IPS-15b (cell line): ENCODE data around the gene VPS25.
"Not testable (repeated sequence)": the region's sequence is repeated elsewhere in the genome, so short reads cannot be mapped to it uniquely, and the experiment has no call there.

ENCODE experiments used
- H3K27me3 ChIP-seq: one replicate; pipeline ENCODE4 v1.6.1; 2013; ENCODE audit warnings: low read length; ENCODE audit not compliant: control insufficient read depth, insufficient read depth
- H3K36me3 ChIP-seq: one replicate; pipeline ENCODE4 v1.6.1; 2013; ENCODE audit warnings: low read length; ENCODE audit not compliant: control insufficient read depth, insufficient read depth
- H3K4me1 ChIP-seq: one replicate; pipeline ENCODE4 v1.6.1; 2013; ENCODE audit warnings: mild to moderate bottlenecking, low read length; ENCODE audit not compliant: control insufficient read depth, insufficient read depth
- H3K4me3 ChIP-seq: one replicate; pipeline ENCODE4 v1.5.1; 2013; ENCODE audit warnings: low read depth, low read length
- H3K9ac ChIP-seq: one replicate; pipeline ENCODE4 v1.6.1; 2013; ENCODE audit warnings: low read depth, mild to moderate bottlenecking, low read length
- H3K9me3 ChIP-seq: one replicate; pipeline ENCODE4 v1.6.1; 2013; ENCODE audit warnings: mild to moderate bottlenecking, low read length; ENCODE audit not compliant: control insufficient read depth, insufficient read depth

Gene VPS25

GRCh38 chr17:42773290-42774035 is at the start of gene VPS25:
VPS25 (plus strand) TSS chr17:42773449; CDS start chr17:42773476, 27 bp downstream.
- Histone ChIP-seq H3K9ac (peak within 1 kb of the TSS; percentile 97), H3K9me3 (no peaks in the 10 kb centered on the region), H3K27me3 (no peaks in the 10 kb centered on the region), H3K4me1 (no peaks in the 10 kb centered on the region), H3K4me3 (peak within 1 kb of the TSS; percentile 98), H3K36me3 (peaks cover 4% of the 10 kb centered on the region)

DNA sequence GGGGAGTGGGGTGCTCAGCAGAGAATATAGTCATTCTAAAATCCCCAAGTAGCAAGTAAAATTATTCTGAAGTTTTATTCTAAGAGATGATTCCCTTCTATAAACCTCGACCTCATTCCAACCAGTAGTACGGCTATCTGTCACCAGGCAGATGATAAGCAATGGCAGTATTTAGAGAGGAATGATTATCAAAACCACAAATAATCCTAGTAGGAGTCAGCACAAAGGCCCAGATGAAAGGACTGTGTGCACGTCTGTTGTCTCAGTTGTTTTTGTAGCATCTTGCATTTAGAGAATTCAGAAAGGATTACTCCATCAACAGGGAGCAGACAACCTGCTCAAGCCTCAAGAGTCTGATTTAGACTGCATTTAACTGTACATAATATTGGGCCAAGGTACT is 49.6 kb upstream of the VPS25 start:
- Histone ChIP-seq H3K4me3 (no peak overlapping the region), H3K9me3 (no peaks in the 10 kb centered on the region), H3K36me3 (peaks cover 15% of the 10 kb centered on the region), H3K27me3 (no peaks in the 10 kb centered on the region), H3K9ac (no peak overlapping the region), H3K4me1 (no peaks in the 10 kb centered on the region)

DNA sequence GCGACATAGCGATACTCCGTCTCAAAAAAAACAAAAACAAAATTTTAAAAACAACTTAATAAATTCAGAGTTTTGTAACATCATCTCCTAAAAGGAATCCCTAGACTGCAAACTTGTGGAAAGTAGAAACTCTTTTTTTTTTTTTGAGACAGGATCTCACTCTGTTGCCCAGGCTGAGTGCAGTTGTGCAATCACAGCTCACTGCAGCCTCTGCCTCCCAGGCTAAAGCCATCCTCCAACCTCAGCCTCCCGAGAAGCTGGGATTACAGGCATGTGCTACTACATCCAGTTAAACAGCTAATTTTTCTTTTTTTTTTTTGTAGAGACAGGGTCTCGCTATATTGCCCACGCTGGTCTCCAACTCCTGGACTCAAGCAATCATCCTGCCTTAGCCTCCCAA is 48.1 kb upstream of the VPS25 start:
- no peaks in the 10 kb centered on the region for H3K4me1 ChIP-seq
- H3K9ac ChIP-seq, result no peak overlapping the region
- no peak overlapping the region for H3K4me3 ChIP-seq
- peaks cover 12% of the 10 kb centered on the region for H3K36me3 ChIP-seq
- no peaks in the 10 kb centered on the region for H3K9me3 ChIP-seq
- H3K27me3 ChIP-seq, result no peaks in the 10 kb centered on the region

DNA sequence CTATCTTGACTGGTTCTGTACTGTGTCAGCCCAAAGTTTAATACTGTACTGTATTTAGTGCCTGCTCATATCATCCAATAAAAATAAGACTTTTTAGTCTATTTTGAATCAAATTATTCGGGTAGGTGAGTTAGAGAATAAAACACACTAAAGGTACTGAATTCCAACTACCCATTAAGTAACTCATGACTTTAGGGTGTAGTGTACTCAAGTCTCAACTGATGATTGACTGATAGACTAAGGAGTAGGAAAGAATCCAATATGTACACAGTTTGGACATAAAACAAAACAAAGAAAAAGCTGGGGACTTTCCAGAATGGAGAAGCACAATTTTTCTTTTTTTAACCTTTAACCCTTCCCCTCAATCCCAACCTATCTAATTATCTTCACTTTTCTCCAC is 32.5 kb upstream of the VPS25 start:
- Histone ChIP-seq H3K9me3 (no peaks in the 10 kb centered on the region), H3K4me3 (no peak overlapping the region), H3K27me3 (peaks cover 7% of the 10 kb centered on the region), H3K9ac (no peak overlapping the region), H3K4me1 (peaks cover 11% of the 10 kb centered on the region), H3K36me3 (no peaks in the 10 kb centered on the region)

DNA sequence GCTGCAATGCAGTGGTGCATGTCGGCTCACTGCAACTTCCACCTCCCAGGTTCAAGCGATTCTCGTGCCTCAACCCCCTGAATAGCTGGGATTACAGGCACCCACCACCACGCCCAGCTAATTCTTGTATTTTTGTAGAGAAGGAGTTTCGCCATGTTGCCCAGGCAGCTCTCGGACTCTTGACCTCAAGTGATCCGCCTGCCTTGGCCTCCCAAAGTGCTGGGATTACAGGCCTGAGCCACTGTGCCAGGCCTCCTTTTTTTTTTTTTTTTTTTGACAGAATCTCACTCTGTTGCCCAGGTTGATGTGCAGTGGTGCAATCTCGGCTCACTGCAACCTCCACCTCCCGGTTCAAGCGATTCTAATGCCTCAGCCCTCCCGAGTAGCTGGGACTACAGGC is 30.3 kb upstream of the VPS25 start:
- H3K36me3 ChIP-seq, H3K9ac ChIP-seq: not testable (repeated sequence)
- H3K4me1 ChIP-seq, result peaks cover 11% of the 10 kb centered on the region

GRCh38 chr17:42743595-42744282 is 29.5 kb upstream of the VPS25 start:
- Histone ChIP-seq H3K4me3 (peak overlapping the region; percentile 91), H3K9ac (peak overlapping the region; percentile 66), H3K9me3 (no peaks in the 10 kb centered on the region), H3K4me1 (peaks cover 13% of the 10 kb centered on the region), H3K27me3 (peaks cover 16% of the 10 kb centered on the region), H3K36me3 (no peaks in the 10 kb centered on the region)

More for the DNA sequence above, 30.3 kb upstream of the VPS25 start:
- H3K4me3 ChIP-seq, H3K9me3 ChIP-seq: not testable (repeated sequence)
- peaks cover 16% of the 10 kb centered on the region for H3K27me3 ChIP-seq

GRCh38 chr17:42744283-42744805 is 28.9 kb upstream of the VPS25 start:
- peaks cover 19% of the 10 kb centered on the region for H3K4me1 ChIP-seq
- no peaks in the 10 kb centered on the region for H3K9me3 ChIP-seq
- H3K9ac ChIP-seq, result peak overlapping the region; percentile 66
- H3K4me3 ChIP-seq, result peak overlapping the region; percentile 91
- no peaks in the 10 kb centered on the region for H3K36me3 ChIP-seq
- H3K27me3 ChIP-seq, result peaks cover 16% of the 10 kb centered on the region

- H3K36me3 ChIP-seq, result no peaks in the 10 kb centered on the region
- peaks cover 21% of the 10 kb centered on the region for H3K4me1 ChIP-seq
- peak within 1 kb of the TSS; percentile 66 for H3K9ac ChIP-seq
- H3K9me3 ChIP-seq, result no peaks in the 10 kb centered on the region
- H3K27me3 ChIP-seq, result peaks cover 16% of the 10 kb centered on the region
- peak within 1 kb of the TSS; percentile 91 for H3K4me3 ChIP-seq
Measured at GRCh38 chr17:42744806-42745617, 28.2 kb upstream of the VPS25 start, which contains the start of gene EZH1. EZH1 (minus strand) TSS chr17:42745040; CDS start chr17:42728941, 16,099 bp downstream.

- peaks cover 17% of the 10 kb centered on the region for H3K4me1 ChIP-seq
- H3K36me3 ChIP-seq, result no peaks in the 10 kb centered on the region
Measured at GRCh38 chr17:42748202-42748907, 24.9 kb upstream of the VPS25 start.

GRCh38 chr17:42748908-42749798 is 24.1 kb upstream of the VPS25 start:
- Histone ChIP-seq H3K4me1 (peaks cover 10% of the 10 kb centered on the region), H3K9me3 (no peaks in the 10 kb centered on the region), H3K4me3 (no peak overlapping the region), H3K27me3 (peaks cover 16% of the 10 kb centered on the region), H3K9ac (no peak overlapping the region), H3K36me3 (no peaks in the 10 kb centered on the region)

More at GRCh38 chr17:42748202-42748907, 24.9 kb upstream of the VPS25 start:
- H3K9ac ChIP-seq, result no peak overlapping the region
- no peak overlapping the region for H3K4me3 ChIP-seq
- no peaks in the 10 kb centered on the region for H3K9me3 ChIP-seq
- H3K27me3 ChIP-seq, result peaks cover 16% of the 10 kb centered on the region
